Endothelial cell of umbilical vein (primary cell): ENCODE data around the gene PRKG1. TPM values are rescaled to one million over a fixed set of nuclear protein-coding genes. Genes with fewer than 3 reads are reported as not detected.

Experiments used
- BruUV-seq: library from RNA; stranded (reverse); fragments of 400-500 nt; replicated peaks from 2 replicates; lab custom pipeline; 2021; lab: Mats Ljungman, UMichigan
- CTCF ChIA-PET: fragments of 300-600, 350-600 bp; sonication (Branson Sonifier 250); formaldehyde crosslinking; loops from one replicate; lab custom pipeline; 2021; ENCODE audit warnings: antibody characterized with exemption, inconsistent platforms; lab: Charles Lee
- POLR2A ChIA-PET: fragments of 300-600, 350-600 bp; sonication (Branson Sonifier 250); formaldehyde crosslinking; loops from one replicate; lab custom pipeline; 2021; ENCODE audit warnings: antibody characterized with exemption, inconsistent platforms; lab: Charles Lee
- DNase-seq: peaks from one replicate; pipeline ENCODE4 v3.0.0-alpha.2; 2011; ENCODE audit warnings: low read depth, low spot score
- FAIRE-seq: peaks from 2 replicates; lab custom pipeline; 2011; peaks lifted over from hg19 to GRCh38; lab: Jason Lieb, UNC
- H2AFZ ChIP-seq: 2 replicates; pipeline ENCODE4 v1.6.0; 2012; ENCODE audit warnings: low read depth, low read length, control low read depth, inconsistent platforms
- H3K27ac ChIP-seq: 2 replicates; pipeline ENCODE4 v1.5.1; 2011; ENCODE audit warnings: low read depth, mild to moderate bottlenecking, control low read depth, low read length, moderate library complexity; ENCODE audit not compliant: insufficient read depth
- H3K27me3 ChIP-seq, 2 experiments: 2 replicates each; pipeline versions ENCODE4 v1.6.0 to v1.6.1; 2011; ENCODE audit warnings: low read length in 2 of 2, mixed read lengths in 1 of 2; ENCODE audit not compliant: control insufficient read depth in 2 of 2, insufficient read depth in 2 of 2
- H3K36me3 ChIP-seq, 2 experiments: 2 replicates in 1 of 2; 3 replicates in 1 of 2; pipeline ENCODE4 v1.5.1; 2011; ENCODE audit warnings: low read length in 2 of 2, mild to moderate bottlenecking in 1 of 2, moderate library complexity in 1 of 2; ENCODE audit not compliant: control insufficient read depth in 2 of 2, insufficient read depth in 2 of 2; ENCODE audit errors: extremely low read depth in 1 of 2
- H3K4me1 ChIP-seq: 3 replicates; pipeline ENCODE4 v1.5.1; 2011; ENCODE audit warnings: mild to moderate bottlenecking, low read length; ENCODE audit not compliant: control insufficient read depth, insufficient read depth; ENCODE audit errors: extremely low read depth
- H3K4me2 ChIP-seq: 2 replicates; pipeline ENCODE4 v1.6.1; 2011; ENCODE audit warnings: low read length, control low read depth, mixed read lengths; ENCODE audit not compliant: insufficient read depth
- H3K4me3 ChIP-seq, 3 experiments: fragments of 200-600 bp in 1 of 3; sonication (generic), shearing (Covaris generic) in 1 of 3; replicated peaks in 1 of 3; 2 replicates each; pipeline ENCODE4 v1.5.1; 2011 to 2016; ENCODE audit warnings: control low read depth in 3 of 3, low read length in 3 of 3, mild to moderate bottlenecking in 2 of 3, inconsistent platforms in 1 of 3, low read depth in 1 of 3, moderate library complexity in 1 of 3; ENCODE audit not compliant: insufficient read depth in 1 of 3
- H3K79me2 ChIP-seq: 2 replicates; pipeline ENCODE4 v1.6.0; 2012; ENCODE audit warnings: low read length, inconsistent platforms; ENCODE audit not compliant: control insufficient read depth, insufficient read depth
- H3K9ac ChIP-seq: replicated peaks from 2 replicates; pipeline ENCODE3; 2011; ENCODE audit warnings: low read length, control low read depth; ENCODE audit not compliant: insufficient read depth; ENCODE audit errors: extremely low read depth
- H3K9me1 ChIP-seq: replicated peaks from 3 replicates; pipeline ENCODE4 v1.6.0; 2011; ENCODE audit warnings: mild to moderate bottlenecking, low read length; ENCODE audit not compliant: control insufficient read depth, insufficient read depth; ENCODE audit errors: extremely low read depth
- H3K9me3 ChIP-seq: replicated peaks from 2 replicates; pipeline ENCODE4 v1.5.1; 2012; ENCODE audit warnings: low read length, inconsistent platforms; ENCODE audit not compliant: control insufficient read depth, insufficient read depth
- H4K20me1 ChIP-seq: replicated peaks from 2 replicates; pipeline ENCODE3; 2011; ENCODE audit warnings: mild to moderate bottlenecking, low read length; ENCODE audit not compliant: control insufficient read depth, insufficient read depth; ENCODE audit errors: extremely low read depth
- EZH2 ChIP-seq: IDR thresholded peaks from 2 replicates; pipeline ENCODE4 v1.6.1; 2012; ENCODE audit warnings: borderline replicate concordance, low read depth, mild to moderate bottlenecking, moderate library complexity, low read length, inconsistent platforms; ENCODE audit not compliant: severe bottlenecking
- FOS ChIP-seq: IDR thresholded peaks from 2 replicates; pipeline ENCODE4 v1.6.1; 2011; ENCODE audit warnings: mild to moderate bottlenecking, low read length, moderate library complexity, borderline replicate concordance; ENCODE audit not compliant: insufficient read depth
- GATA2 ChIP-seq: IDR thresholded peaks from 2 replicates; pipeline ENCODE4 v1.7.0; 2011; ENCODE audit warnings: low read depth, mild to moderate bottlenecking, moderate library complexity, mixed read lengths, low read length; ENCODE audit not compliant: insufficient read length, insufficient read depth
- JUN ChIP-seq: IDR thresholded peaks from 2 replicates; pipeline ENCODE4 v1.6.1; 2011; ENCODE audit warnings: borderline replicate concordance, low read depth; ENCODE audit not compliant: insufficient read length, insufficient read depth
- MYC ChIP-seq: IDR thresholded peaks from one replicate; pipeline ENCODE4 v1.6.1; 2011; ENCODE audit warnings: mild to moderate bottlenecking, low read depth, low read length
- POLR2A ChIP-seq: IDR thresholded peaks from 2 replicates; pipeline ENCODE4 v1.6.1; 2012; ENCODE audit warnings: low read depth, mild to moderate bottlenecking, control low read depth, low read length
- POLR2AphosphoS5 ChIP-seq: IDR thresholded peaks from 2 replicates; pipeline ENCODE4 v1.6.1; 2012; ENCODE audit warnings: low read depth, mild to moderate bottlenecking, control low read depth, low read length, moderate library complexity; ENCODE audit not compliant: insufficient read depth
- dilution Hi-C: fragments of 300-500 bp; cut with MboI; formaldehyde crosslinking; loops from one replicate; pipeline ENCODE4 v1.15.0; 2019; ENCODE audit warnings: low sequenced_read_pairs; ENCODE audit not compliant: extremely low pct_ligation_motif_present
- intact Hi-C: fragments of 100-400 bp; cut with micrococcal nuclease; formaldehyde crosslinking; loops from one replicate; pipeline ENCODE4 v1.10.0; 2022
- polyA plus RNA-seq, 4 experiments: library from polyadenylated mRNA; depleted of rRNA in 3 of 4; stranded (reverse) in 3 of 4; unstranded in 1 of 4; fragments of >200 nt; gene quantifications; 2 replicates each; pipeline versions ENCODE4 v1.2.1 to v1.2.3, GENCODE V29; 2011 to 2012; ENCODE audit warnings: missing spikeins in 1 of 4
- total RNA-seq: library from RNA; stranded (reverse); gene quantifications from 2 replicates; pipeline ENCODE4 v1.2.3, GENCODE V29; 2021
- TF ChIP-seq, protein P1 (sequence below), 2 donors: IDR thresholded peaks; 1 replicate in 1 of 2; 2 replicates in 1 of 2; pipeline ENCODE4 v1.5.1; 2011; ENCODE audit warnings: low read length in 2 of 2, mild to moderate bottlenecking in 2 of 2, moderate library complexity in 2 of 2, control low read depth in 1 of 2, inconsistent platforms in 1 of 2, low read depth in 1 of 2; ENCODE audit not compliant: insufficient read depth in 1 of 2; ENCODE audit errors: extremely low read depth in 1 of 2
- TF ChIP-seq, protein P2 (sequence below): IDR thresholded peaks from 2 replicates; pipeline ENCODE4 v1.6.1; 2011; ENCODE audit not compliant: insufficient read depth, insufficient read length

PRKG1 gene
- total and polyA plus RNA-seq, 2 donors (not counting 3 experiments of a cell fraction or from before 2014, with no cell fraction given) = 0.01 to 0.18 TPM

DNA sequence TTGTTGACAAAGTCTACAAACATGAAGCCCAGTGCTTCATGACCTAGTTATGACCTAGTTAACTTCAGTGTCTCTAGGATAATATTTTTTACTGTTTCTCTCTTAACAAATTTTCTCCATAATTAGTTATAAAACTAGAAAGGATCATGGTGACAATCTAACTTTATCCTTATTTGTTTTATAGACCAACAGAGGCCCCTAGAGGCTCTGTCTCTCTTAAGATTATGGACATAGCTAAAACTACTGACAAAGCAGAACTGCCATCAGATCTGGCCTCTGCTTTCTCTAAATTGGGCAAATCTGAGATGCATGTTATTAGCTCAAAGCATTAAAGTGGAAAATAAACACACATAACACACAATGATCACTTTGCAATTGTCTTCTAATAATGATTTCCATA, 449.2 kb downstream of the PRKG1 start:
- no peaks in the 10 kb centered on the region for H3K36me3 ChIP-seq
- H3K9me1 ChIP-seq = no peaks in the 10 kb centered on the region
- no peak overlapping the region for H3K4me2 ChIP-seq
- no peaks in the 10 kb centered on the region for H3K79me2 ChIP-seq
- H4K20me1 ChIP-seq = no peaks in the 10 kb centered on the region
- intact Hi-C loops (no loop called here), dilution Hi-C loops (no loop called here)
- no peaks in the 10 kb centered on the region for H3K4me1 ChIP-seq
- ChIA-PET CTCF (interaction anchor here (1.0 to 1.2 kb wide), 2 partner anchors 134 to 460 kb away, joined by 3 to 5 read pairs; no protein-coding TSS in a partner anchor), POLR2A (no interaction called here)
- FAIRE-seq = no peak
- BruUV-seq = no TSS peak
- no peak overlapping the region for H3K4me3 ChIP-seq
- no peak overlapping the region for H2AFZ ChIP-seq
- no peak overlapping the region for H3K27ac ChIP-seq
- no peaks in the 10 kb centered on the region for H3K27me3 ChIP-seq
- DNase-seq = no peak
- H3K9ac ChIP-seq = no peak overlapping the region
- H3K9me3 ChIP-seq = no peaks in the 10 kb centered on the region
- TF ChIP-seq POLR2A (no peak), JUN (no peak), GATA2 (no peak), POLR2AphosphoS5 (no peak), FOS (no peak), MYC (no peak), EZH2 (no peak)
- TF ChIP-seq, protein P1, sequence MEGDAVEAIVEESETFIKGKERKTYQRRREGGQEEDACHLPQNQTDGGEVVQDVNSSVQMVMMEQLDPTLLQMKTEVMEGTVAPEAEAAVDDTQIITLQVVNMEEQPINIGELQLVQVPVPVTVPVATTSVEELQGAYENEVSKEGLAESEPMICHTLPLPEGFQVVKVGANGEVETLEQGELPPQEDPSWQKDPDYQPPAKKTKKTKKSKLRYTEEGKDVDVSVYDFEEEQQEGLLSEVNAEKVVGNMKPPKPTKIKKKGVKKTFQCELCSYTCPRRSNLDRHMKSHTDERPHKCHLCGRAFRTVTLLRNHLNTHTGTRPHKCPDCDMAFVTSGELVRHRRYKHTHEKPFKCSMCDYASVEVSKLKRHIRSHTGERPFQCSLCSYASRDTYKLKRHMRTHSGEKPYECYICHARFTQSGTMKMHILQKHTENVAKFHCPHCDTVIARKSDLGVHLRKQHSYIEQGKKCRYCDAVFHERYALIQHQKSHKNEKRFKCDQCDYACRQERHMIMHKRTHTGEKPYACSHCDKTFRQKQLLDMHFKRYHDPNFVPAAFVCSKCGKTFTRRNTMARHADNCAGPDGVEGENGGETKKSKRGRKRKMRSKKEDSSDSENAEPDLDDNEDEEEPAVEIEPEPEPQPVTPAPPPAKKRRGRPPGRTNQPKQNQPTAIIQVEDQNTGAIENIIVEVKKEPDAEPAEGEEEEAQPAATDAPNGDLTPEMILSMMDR (IDR thresholded peaks at IDR 0.05; ENCODE audit: extremely low read depth in 1 of 2, insufficient read depth in 1 of 2, low read depth in 1 of 2, low read length in 2 of 2) = no peak
- TF ChIP-seq, protein P2, sequence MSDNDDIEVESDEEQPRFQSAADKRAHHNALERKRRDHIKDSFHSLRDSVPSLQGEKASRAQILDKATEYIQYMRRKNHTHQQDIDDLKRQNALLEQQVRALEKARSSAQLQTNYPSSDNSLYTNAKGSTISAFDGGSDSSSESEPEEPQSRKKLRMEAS = no peak
